ENCODE results near the gene MAPT.

The MAPT gene

DNA sequence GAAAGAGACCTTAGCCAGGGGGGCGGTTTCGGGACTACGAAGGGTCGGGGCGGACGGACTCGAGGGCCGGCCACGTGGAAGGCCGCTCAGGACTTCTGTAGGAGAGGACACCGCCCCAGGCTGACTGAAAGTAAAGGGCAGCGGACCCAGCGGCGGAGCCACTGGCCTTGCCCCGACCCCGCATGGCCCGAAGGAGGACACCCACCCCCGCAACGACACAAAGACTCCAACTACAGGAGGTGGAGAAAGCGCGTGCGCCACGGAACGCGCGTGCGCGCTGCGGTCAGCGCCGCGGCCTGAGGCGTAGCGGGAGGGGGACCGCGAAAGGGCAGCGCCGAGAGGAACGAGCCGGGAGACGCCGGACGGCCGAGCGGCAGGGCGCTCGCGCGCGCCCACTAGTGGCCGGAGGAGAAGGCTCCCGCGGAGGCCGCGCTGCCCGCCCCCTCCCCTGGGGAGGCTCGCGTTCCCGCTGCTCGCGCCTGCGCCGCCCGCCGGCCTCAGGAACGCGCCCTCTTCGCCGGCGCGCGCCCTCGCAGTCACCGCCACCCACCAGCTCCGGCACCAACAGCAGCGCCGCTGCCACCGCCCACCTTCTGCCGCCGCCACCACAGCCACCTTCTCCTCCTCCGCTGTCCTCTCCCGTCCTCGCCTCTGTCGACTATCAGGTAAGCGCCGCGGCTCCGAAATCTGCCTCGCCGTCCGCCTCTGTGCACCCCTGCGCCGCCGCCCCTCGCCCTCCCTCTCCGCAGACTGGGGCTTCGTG is at the start of gene MAPT:
MAPT (plus strand) TSS at position 533 of the 763 bp plus-strand sequence. CDS start 67,784 bp downstream, outside the sequence.
- ATAC-seq, result peak; percentile 95
- no peak for TF ChIP-seq RARB (CRISPR knock-in tag; IDR thresholded peaks at IDR 0.05)
- TF ChIP-seq ZFP30 (CRISPR knock-in tag; IDR thresholded peaks at IDR 0.05), result no peak
- TF ChIP-seq OSR1 (CRISPR knock-in tag; IDR thresholded peaks at IDR 0.05), result no peak
- TF ChIP-seq, protein P1, sequence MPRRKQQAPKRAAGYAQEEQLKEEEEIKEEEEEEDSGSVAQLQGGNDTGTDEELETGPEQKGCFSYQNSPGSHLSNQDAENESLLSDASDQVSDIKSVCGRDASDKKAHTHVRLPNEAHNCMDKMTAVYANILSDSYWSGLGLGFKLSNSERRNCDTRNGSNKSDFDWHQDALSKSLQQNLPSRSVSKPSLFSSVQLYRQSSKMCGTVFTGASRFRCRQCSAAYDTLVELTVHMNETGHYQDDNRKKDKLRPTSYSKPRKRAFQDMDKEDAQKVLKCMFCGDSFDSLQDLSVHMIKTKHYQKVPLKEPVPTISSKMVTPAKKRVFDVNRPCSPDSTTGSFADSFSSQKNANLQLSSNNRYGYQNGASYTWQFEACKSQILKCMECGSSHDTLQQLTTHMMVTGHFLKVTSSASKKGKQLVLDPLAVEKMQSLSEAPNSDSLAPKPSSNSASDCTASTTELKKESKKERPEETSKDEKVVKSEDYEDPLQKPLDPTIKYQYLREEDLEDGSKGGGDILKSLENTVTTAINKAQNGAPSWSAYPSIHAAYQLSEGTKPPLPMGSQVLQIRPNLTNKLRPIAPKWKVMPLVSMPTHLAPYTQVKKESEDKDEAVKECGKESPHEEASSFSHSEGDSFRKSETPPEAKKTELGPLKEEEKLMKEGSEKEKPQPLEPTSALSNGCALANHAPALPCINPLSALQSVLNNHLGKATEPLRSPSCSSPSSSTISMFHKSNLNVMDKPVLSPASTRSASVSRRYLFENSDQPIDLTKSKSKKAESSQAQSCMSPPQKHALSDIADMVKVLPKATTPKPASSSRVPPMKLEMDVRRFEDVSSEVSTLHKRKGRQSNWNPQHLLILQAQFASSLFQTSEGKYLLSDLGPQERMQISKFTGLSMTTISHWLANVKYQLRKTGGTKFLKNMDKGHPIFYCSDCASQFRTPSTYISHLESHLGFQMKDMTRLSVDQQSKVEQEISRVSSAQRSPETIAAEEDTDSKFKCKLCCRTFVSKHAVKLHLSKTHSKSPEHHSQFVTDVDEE (CRISPR knock-in tag; IDR thresholded peaks at IDR 0.05), result peak; percentile 81
- TF ChIP-seq CSDC2 (CRISPR knock-in tag; IDR thresholded peaks at IDR 0.05), result 0 out of 2 replicates have a peak, but pooled peaks have one; percentile 37
- TF ChIP-seq ESRRG (CRISPR knock-in tag; IDR thresholded peaks at IDR 0.05), result no peak
- TF ChIP-seq SNAI2 (CRISPR knock-in tag; IDR thresholded peaks at IDR 0.05), result peak; percentile 88
- peak; percentile 4; the same call in 1 of the 2 replicates for TF ChIP-seq ZNF8 (CRISPR knock-in tag; IDR thresholded peaks at IDR 0.05)
- no peak for TF ChIP-seq BACH2 (CRISPR knock-in tag; IDR thresholded peaks at IDR 0.05; ENCODE audit: borderline replicate concordance)
- no peak for TF ChIP-seq TOX (CRISPR knock-in tag; IDR thresholded peaks at IDR 0.05; ENCODE audit: borderline replicate concordance)
- 0 out of 2 replicates have a peak, but pooled peaks have one; percentile 22 for TF ChIP-seq ZNF70 (CRISPR knock-in tag; IDR thresholded peaks at IDR 0.05)
- TF ChIP-seq GLIS3 (CRISPR knock-in tag; IDR thresholded peaks at IDR 0.05), result 0 out of 2 replicates have a peak, but pooled peaks have one; percentile 47
- TF ChIP-seq, protein P2, sequence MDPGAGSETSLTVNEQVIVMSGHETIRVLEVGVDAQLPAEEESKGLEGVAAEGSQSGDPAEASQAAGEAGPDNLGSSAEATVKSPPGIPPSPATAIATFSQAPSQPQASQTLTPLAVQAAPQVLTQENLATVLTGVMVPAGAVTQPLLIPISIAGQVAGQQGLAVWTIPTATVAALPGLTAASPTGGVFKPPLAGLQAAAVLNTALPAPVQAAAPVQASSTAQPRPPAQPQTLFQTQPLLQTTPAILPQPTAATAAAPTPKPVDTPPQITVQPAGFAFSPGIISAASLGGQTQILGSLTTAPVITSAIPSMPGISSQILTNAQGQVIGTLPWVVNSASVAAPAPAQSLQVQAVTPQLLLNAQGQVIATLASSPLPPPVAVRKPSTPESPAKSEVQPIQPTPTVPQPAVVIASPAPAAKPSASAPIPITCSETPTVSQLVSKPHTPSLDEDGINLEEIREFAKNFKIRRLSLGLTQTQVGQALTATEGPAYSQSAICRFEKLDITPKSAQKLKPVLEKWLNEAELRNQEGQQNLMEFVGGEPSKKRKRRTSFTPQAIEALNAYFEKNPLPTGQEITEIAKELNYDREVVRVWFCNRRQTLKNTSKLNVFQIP (CRISPR knock-in tag; IDR thresholded peaks at IDR 0.05; ENCODE audit: borderline replicate concordance, low read depth), result no peak; the same call in 1 of the 2 replicates
- TF ChIP-seq, protein P3, sequence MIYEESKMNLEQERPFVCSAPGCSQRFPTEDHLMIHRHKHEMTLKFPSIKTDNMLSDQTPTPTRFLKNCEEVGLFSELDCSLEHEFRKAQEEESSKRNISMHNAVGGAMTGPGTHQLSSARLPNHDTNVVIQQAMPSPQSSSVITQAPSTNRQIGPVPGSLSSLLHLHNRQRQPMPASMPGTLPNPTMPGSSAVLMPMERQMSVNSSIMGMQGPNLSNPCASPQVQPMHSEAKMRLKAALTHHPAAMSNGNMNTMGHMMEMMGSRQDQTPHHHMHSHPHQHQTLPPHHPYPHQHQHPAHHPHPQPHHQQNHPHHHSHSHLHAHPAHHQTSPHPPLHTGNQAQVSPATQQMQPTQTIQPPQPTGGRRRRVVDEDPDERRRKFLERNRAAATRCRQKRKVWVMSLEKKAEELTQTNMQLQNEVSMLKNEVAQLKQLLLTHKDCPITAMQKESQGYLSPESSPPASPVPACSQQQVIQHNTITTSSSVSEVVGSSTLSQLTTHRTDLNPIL (CRISPR knock-in tag; IDR thresholded peaks at IDR 0.05; ENCODE audit: low read depth), result no peak
- peak; percentile 73; the same call in 1 of the 2 replicates for TF ChIP-seq ZFP3 (CRISPR knock-in tag; IDR thresholded peaks at IDR 0.05)
- no peak for TF ChIP-seq ZNF565 (CRISPR knock-in tag; conservative IDR thresholded peaks at IDR 0.05; ENCODE audit: low read depth)
- TF ChIP-seq, protein P4, sequence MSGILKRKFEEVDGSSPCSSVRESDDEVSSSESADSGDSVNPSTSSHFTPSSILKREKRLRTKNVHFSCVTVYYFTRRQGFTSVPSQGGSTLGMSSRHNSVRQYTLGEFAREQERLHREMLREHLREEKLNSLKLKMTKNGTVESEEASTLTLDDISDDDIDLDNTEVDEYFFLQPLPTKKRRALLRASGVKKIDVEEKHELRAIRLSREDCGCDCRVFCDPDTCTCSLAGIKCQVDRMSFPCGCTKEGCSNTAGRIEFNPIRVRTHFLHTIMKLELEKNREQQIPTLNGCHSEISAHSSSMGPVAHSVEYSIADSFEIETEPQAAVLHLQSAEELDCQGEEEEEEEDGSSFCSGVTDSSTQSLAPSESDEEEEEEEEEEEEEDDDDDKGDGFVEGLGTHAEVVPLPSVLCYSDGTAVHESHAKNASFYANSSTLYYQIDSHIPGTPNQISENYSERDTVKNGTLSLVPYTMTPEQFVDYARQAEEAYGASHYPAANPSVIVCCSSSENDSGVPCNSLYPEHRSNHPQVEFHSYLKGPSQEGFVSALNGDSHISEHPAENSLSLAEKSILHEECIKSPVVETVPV (CRISPR knock-in tag; IDR thresholded peaks at IDR 0.05), result peak; percentile 39; the same call in 1 of the 2 replicates
- no peak for TF ChIP-seq PPARA (CRISPR knock-in tag; IDR thresholded peaks at IDR 0.05; ENCODE audit: borderline replicate concordance)
- TF ChIP-seq, protein P5, sequence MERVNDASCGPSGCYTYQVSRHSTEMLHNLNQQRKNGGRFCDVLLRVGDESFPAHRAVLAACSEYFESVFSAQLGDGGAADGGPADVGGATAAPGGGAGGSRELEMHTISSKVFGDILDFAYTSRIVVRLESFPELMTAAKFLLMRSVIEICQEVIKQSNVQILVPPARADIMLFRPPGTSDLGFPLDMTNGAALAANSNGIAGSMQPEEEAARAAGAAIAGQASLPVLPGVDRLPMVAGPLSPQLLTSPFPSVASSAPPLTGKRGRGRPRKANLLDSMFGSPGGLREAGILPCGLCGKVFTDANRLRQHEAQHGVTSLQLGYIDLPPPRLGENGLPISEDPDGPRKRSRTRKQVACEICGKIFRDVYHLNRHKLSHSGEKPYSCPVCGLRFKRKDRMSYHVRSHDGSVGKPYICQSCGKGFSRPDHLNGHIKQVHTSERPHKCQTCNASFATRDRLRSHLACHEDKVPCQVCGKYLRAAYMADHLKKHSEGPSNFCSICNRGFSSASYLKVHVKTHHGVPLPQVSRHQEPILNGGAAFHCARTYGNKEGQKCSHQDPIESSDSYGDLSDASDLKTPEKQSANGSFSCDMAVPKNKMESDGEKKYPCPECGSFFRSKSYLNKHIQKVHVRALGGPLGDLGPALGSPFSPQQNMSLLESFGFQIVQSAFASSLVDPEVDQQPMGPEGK (CRISPR knock-in tag; IDR thresholded peaks at IDR 0.05; ENCODE audit: borderline replicate concordance), result no peak
- TF ChIP-seq ZC3H10 (CRISPR knock-in tag; IDR thresholded peaks at IDR 0.05), result 0 out of 2 replicates have a peak, but pooled peaks have one; percentile 30
- TF ChIP-seq TCF4 (CRISPR knock-in tag; IDR thresholded peaks at IDR 0.05; ENCODE audit: borderline replicate concordance), result no peak
- no peak for TF ChIP-seq ISL1 (CRISPR knock-in tag; IDR thresholded peaks at IDR 0.05)
- TF ChIP-seq ARNTL (CRISPR knock-in tag; IDR thresholded peaks at IDR 0.05; ENCODE audit: borderline replicate concordance, low read depth), result no peak

All from SK-N-SH treated with all-trans-retinoic acid at 6 μM for 48 hours (cell line).